ENCODE data around the gene SLC35B2.

SLC35B2 gene

GRCh38 chr6:44286747-44287146 is 29.4 kb upstream of the SLC35B2 start:
- no peak for DNase-seq (ENCODE audit: low read depth in 2 of 2, low spot score in 1 of 2)

GRCh38 chr6:44286285-44286565 is 28.9 kb upstream of the SLC35B2 start:
- DNase-seq (ENCODE audit: low read depth in 2 of 2, low spot score in 1 of 2), result no peak

- DNase-seq (ENCODE audit: low read depth in 2 of 2, low spot score in 1 of 2), result no peak
Observed at GRCh38 chr6:44285552-44286284, 28.4 kb upstream of the SLC35B2 start.

GRCh38 chr6:44284867-44285266 is 27.5 kb upstream of the SLC35B2 start:
- no peak for DNase-seq (ENCODE audit: low read depth in 2 of 2, low spot score in 1 of 2)

- no peak for DNase-seq (ENCODE audit: low read depth in 2 of 2, low spot score in 1 of 2)
Observed at GRCh38 chr6:44284121-44284520, 26.8 kb upstream of the SLC35B2 start.

- DNase-seq (ENCODE audit: low read depth in 2 of 2, low spot score in 1 of 2), result no peak
Observed at GRCh38 chr6:44278774-44279697, 21.7 kb upstream of the SLC35B2 start.

- no peak for DNase-seq (ENCODE audit: low read depth in 2 of 2, low spot score in 1 of 2)
Observed at GRCh38 chr6:44278315-44278714, 21.0 kb upstream of the SLC35B2 start.

- DNase-seq (ENCODE audit: low read depth in 2 of 2, low spot score in 1 of 2), result no peak
Observed at GRCh38 chr6:44277763-44278162, 20.4 kb upstream of the SLC35B2 start.

- DNase-seq (ENCODE audit: low read depth in 2 of 2, low spot score in 1 of 2), result no peak
Observed at GRCh38 chr6:44276667-44277640, 19.6 kb upstream of the SLC35B2 start.

- DNase-seq (ENCODE audit: low read depth in 2 of 2, low spot score in 1 of 2), result no peak
Observed at GRCh38 chr6:44275749-44276648, 18.7 kb upstream of the SLC35B2 start.

GRCh38 chr6:44275271-44275748 is 18.0 kb upstream of the SLC35B2 start:
- no peak for DNase-seq (ENCODE audit: low read depth in 2 of 2, low spot score in 1 of 2)

GRCh38 chr6:44273617-44274016 is 16.3 kb upstream of the SLC35B2 start:
- no peak for DNase-seq (ENCODE audit: low read depth in 2 of 2, low spot score in 1 of 2)

GRCh38 chr6:44272999-44273566 is 15.8 kb upstream of the SLC35B2 start:
- no peak for DNase-seq (ENCODE audit: low read depth in 2 of 2, low spot score in 1 of 2)

GRCh38 chr6:44272529-44272928 is 15.2 kb upstream of the SLC35B2 start:
- DNase-seq (ENCODE audit: low read depth in 2 of 2, low spot score in 1 of 2), result no peak

GRCh38 chr6:44271914-44272313 is 14.6 kb upstream of the SLC35B2 start:
- no peak for DNase-seq (ENCODE audit: low read depth in 2 of 2, low spot score in 1 of 2)

- DNase-seq (ENCODE audit: low read depth in 2 of 2, low spot score in 1 of 2), result no peak
Observed at GRCh38 chr6:44271406-44271723, 14.0 kb upstream of the SLC35B2 start.

GRCh38 chr6:44270526-44271405 is 13.4 kb upstream of the SLC35B2 start:
- DNase-seq (ENCODE audit: low read depth in 2 of 2, low spot score in 1 of 2), result no peak

- DNase-seq (ENCODE audit: low read depth in 2 of 2, low spot score in 1 of 2), result no peak
Observed at GRCh38 chr6:44269921-44270525, 12.7 kb upstream of the SLC35B2 start, which contains the start of gene TMEM151B. Gene TMEM151B (plus strand): TSS chr6:44270450. CDS start chr6:44270743, 293 bp downstream.

Data from stimulated activated CD8-positive, alpha-beta memory T cell treated with anti-CD3 and anti-CD28 coated beads, Interleukin-4, amount 100 ng/mL, for 1 hour (primary cell).